ENCODE measurements around the gene BNIP3.

BNIP3 gene

GRCh38 chr10:132023092-132023811 lies 41.5 kb upstream of the BNIP3 start (continued):
- TF ChIP-seq ZBTB26 (tag by site-specific recombination; optimal IDR thresholded peaks at IDR 0.05) (peak; percentile 61), SP7 (tag by site-specific recombination; IDR thresholded peaks at IDR 0.05) (0 out of 2 replicates have a peak, but pooled peaks have one; percentile 26), ZNF600 (tag by site-specific recombination; IDR thresholded peaks at IDR 0.05) (peak; percentile 65), ZBTB17 (tag by site-specific recombination; IDR thresholded peaks at IDR 0.05) (0 out of 2 replicates have a peak, but pooled peaks have one; percentile 52)

- ChIA-PET CTCF (interaction anchor here (0.7 to 1.9 kb wide), 23 partner anchors 8 to 153 kb away, joined by 3 to 27 read pairs (median 6); no protein-coding TSS in a partner anchor), POLR2A (no interaction called here)
- no peak overlapping the region for H3K27ac ChIP-seq (ENCODE audit: extremely low read depth, low read depth, low read length)
Observed at GRCh38 chr10:132022241-132022640, 40.5 kb upstream of the BNIP3 start.

GRCh38 chr10:132021504-132022143 lies 39.9 kb upstream of the BNIP3 start:
- H3K4me1 ChIP-seq (ENCODE audit: control insufficient read depth, insufficient read depth, low read length) = no peaks in the 10 kb centered on the region
- no peaks in the 10 kb centered on the region for H3K9me3 ChIP-seq (ENCODE audit: control insufficient read depth, insufficient read depth, low read depth, low read length)
- H3K27ac ChIP-seq (ENCODE audit: extremely low read depth, low read depth, low read length) = no peak overlapping the region
- H3K4me3 ChIP-seq (ENCODE audit: low read depth, low read length) = no peak overlapping the region
- H3K36me3 ChIP-seq (ENCODE audit: control insufficient read depth in 2 of 2, insufficient read depth in 1 of 2, low read length in 2 of 2) = no peaks in the 10 kb centered on the region
- ChIA-PET POLR2A (no interaction called here), CTCF (interaction anchor here (1.2 to 2.2 kb wide), 3 partner anchors 9 to 136 kb away, joined by 4 to 7 read pairs (median 6); no protein-coding TSS in a partner anchor)
- TF ChIP-seq ZNF433 (tag by site-specific recombination; IDR thresholded peaks at IDR 0.05; ENCODE audit: low read depth) (no peak), ZNF404 (tag by site-specific recombination; IDR thresholded peaks at IDR 0.05) (no peak), ZNF324 (tag by site-specific recombination; IDR thresholded peaks at IDR 0.05) (no peak), TCF7L2 (IDR thresholded peaks at IDR 0.05; ENCODE audit: borderline replicate concordance, low read depth, low read length) (no peak), ZNF341 (tag by site-specific recombination; IDR thresholded peaks at IDR 0.05; ENCODE audit: low read depth) (no peak), ZNF624 (tag by site-specific recombination; IDR thresholded peaks at IDR 0.05) (no peak), KLF17 (tag by site-specific recombination; IDR thresholded peaks at IDR 0.05) (no peak), ZNF530 (tag by site-specific recombination; IDR thresholded peaks at IDR 0.05; ENCODE audit: low read depth) (no peak), ZNF155 (tag by site-specific recombination; IDR thresholded peaks at IDR 0.05) (no peak), ZNF391 (tag by site-specific recombination; IDR thresholded peaks at IDR 0.05; ENCODE audit: borderline replicate concordance, low read depth) (no peak), OVOL3 (tag by site-specific recombination; IDR thresholded peaks at IDR 0.05) (no peak), HIC1 (tag by site-specific recombination; IDR thresholded peaks at IDR 0.05) (no peak)

More at GRCh38 chr10:132022241-132022640, 40.5 kb upstream of the BNIP3 start:
- Histone ChIP-seq H3K4me1 (ENCODE audit: control insufficient read depth, insufficient read depth, low read length) (no peaks in the 10 kb centered on the region), H3K36me3 (ENCODE audit: control insufficient read depth in 2 of 2, insufficient read depth in 1 of 2, low read length in 2 of 2) (no peaks in the 10 kb centered on the region), H3K4me3 (ENCODE audit: low read depth, low read length) (no peak overlapping the region), H3K9me3 (ENCODE audit: control insufficient read depth, insufficient read depth, low read depth, low read length) (no peaks in the 10 kb centered on the region)
- TF ChIP-seq ZBTB48 (tag by site-specific recombination; IDR thresholded peaks at IDR 0.05) = no peak
- TF ChIP-seq ZNF398 (tag by site-specific recombination; IDR thresholded peaks at IDR 0.05) = no peak
- no peak for TF ChIP-seq CTCF (tag by site-specific recombination; IDR thresholded peaks at IDR 0.05)
- peak; percentile 62 for TF ChIP-seq ZIC2 (tag by site-specific recombination; IDR thresholded peaks at IDR 0.05)
- no peak for TF ChIP-seq ZNF621 (tag by site-specific recombination; IDR thresholded peaks at IDR 0.05)

Data from HEK293 (cell line).